Left ventricle myocardium inferior (tissue), 1 donor: ENCODE measurements around the gene GRM8. TPM values are rescaled to one million over a fixed set of nuclear protein-coding genes. Genes with fewer than 3 reads are reported as not detected.

ENCODE experiments used
- DNase-seq: peaks from one replicate; pipeline ENCODE4 v3.0.0-alpha.2; 2020
- H3K27ac ChIP-seq: fragments of 200-600 bp; replicated peaks from 2 replicates; pipeline ENCODE4 v1.8.0; 2021
- H3K27me3 ChIP-seq: fragments of 200-600 bp; 2 replicates; pipeline ENCODE4 v1.8.0; 2021; ENCODE audit warnings: low read depth
- H3K36me3 ChIP-seq: fragments of 200-600 bp; 2 replicates; pipeline ENCODE4 v1.8.0; 2021
- H3K4me1 ChIP-seq: fragments of 200-600 bp; 2 replicates; pipeline ENCODE4 v1.8.0; 2021
- H3K4me3 ChIP-seq: fragments of 200-600 bp; 2 replicates; pipeline ENCODE4 v1.8.0; 2021; ENCODE audit warnings: mild to moderate bottlenecking, moderate library complexity
- H3K9me3 ChIP-seq: fragments of 200-600 bp; replicated peaks from 2 replicates; pipeline ENCODE4 v1.8.0; 2021
- CTCF ChIP-seq: fragments of 200-600 bp; IDR thresholded peaks from 2 replicates; pipeline ENCODE4 v1.8.0; 2021; ENCODE audit warnings: antibody characterized with exemption, mild to moderate bottlenecking, borderline replicate concordance
- intact Hi-C: fragments of 100-400 bp; cut with micrococcal nuclease; formaldehyde crosslinking; loops from one replicate; pipeline ENCODE4 v1.11.0; 2022
- total RNA-seq: library from RNA; stranded (reverse); fragmentation: NEBNext Ultra II Directional; extraction: Animal tissue kit (Norgen Biotek cat#: 25700); gene quantifications from one replicate; pipeline ENCODE4 v1.2.1, GENCODE V29; 2021
- donor health status: DM: no; HTN: yes; CAD: no; lungs with severe emphysema.

The GRM8 gene
- total RNA-seq, 1 donor from 2014 or later: 0.69 TPM

- H3K27me3 ChIP-seq: no peaks in the 10 kb centered on the region
- H3K36me3 ChIP-seq: no peaks in the 10 kb centered on the region
- TF ChIP-seq CTCF: no peak
- H3K27ac ChIP-seq: no peak overlapping the region
- intact Hi-C loops: no loop called here
- H3K4me1 ChIP-seq: peaks cover 9% of the 10 kb centered on the region
- H3K4me3 ChIP-seq: no peak overlapping the region
- no peak for DNase-seq
- H3K9me3 ChIP-seq: no peaks in the 10 kb centered on the region
These were observed 62.9 kb downstream of the GRM8 start for GRCh38 chr7:127189886-127190285.

GRCh38 chr7:127189074-127189473 lies 63.7 kb downstream of the GRM8 start:
- Histone ChIP-seq H3K9me3 (no peaks in the 10 kb centered on the region), H3K27me3 (no peaks in the 10 kb centered on the region), H3K4me3 (no peak overlapping the region), H3K4me1 (peaks cover 9% of the 10 kb centered on the region), H3K36me3 (no peaks in the 10 kb centered on the region), H3K27ac (no peak overlapping the region)
- intact Hi-C loops: no loop called here
- no peak for TF ChIP-seq CTCF
- no peak for DNase-seq

GRCh38 chr7:127187740-127188139 lies 65.0 kb downstream of the GRM8 start:
- no peaks in the 10 kb centered on the region for H3K27me3 ChIP-seq
- H3K36me3 ChIP-seq: no peaks in the 10 kb centered on the region
- H3K27ac ChIP-seq: no peak overlapping the region
- TF ChIP-seq CTCF: no peak
- intact Hi-C loops: no loop called here
- H3K4me1 ChIP-seq: peaks cover 9% of the 10 kb centered on the region
- H3K4me3 ChIP-seq: no peak overlapping the region
- no peaks in the 10 kb centered on the region for H3K9me3 ChIP-seq
- no peak for DNase-seq

- H3K36me3 ChIP-seq: no peaks in the 10 kb centered on the region
- no peaks in the 10 kb centered on the region for H3K27me3 ChIP-seq
- intact Hi-C loops: no loop called here
- no peak for TF ChIP-seq CTCF
- peaks cover 9% of the 10 kb centered on the region for H3K4me1 ChIP-seq
- DNase-seq: no peak
- no peaks in the 10 kb centered on the region for H3K9me3 ChIP-seq
- no peak overlapping the region for H3K27ac ChIP-seq
- no peak overlapping the region for H3K4me3 ChIP-seq
These were observed 66.1 kb downstream of the GRM8 start for GRCh38 chr7:127186686-127187085.

DNA sequence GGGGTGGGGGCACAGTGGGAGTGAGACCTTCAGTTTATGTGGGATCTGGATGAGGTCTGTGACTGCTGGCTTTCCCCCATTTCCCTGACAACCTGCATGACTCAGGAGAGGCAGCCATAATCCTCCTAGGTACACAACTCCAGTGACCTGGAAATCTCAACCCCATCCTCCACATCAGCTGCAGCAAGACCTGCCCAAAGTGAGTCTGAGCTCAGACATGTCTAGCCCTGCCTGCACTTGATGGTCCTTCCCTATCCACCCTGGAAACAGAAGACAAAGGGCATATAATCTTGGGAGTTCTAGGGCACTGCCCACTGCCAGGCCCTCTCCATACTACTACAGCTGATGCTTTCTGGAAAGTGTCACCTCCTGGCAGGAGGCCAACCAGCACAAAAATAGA lies 75.6 kb downstream of the GRM8 start:
- intact Hi-C loops: no loop called here
- no peak for TF ChIP-seq CTCF
- Histone ChIP-seq H3K27me3 (no peaks in the 10 kb centered on the region), H3K4me3 (no peak overlapping the region), H3K27ac (no peak overlapping the region), H3K9me3 (peaks cover 40% of the 10 kb centered on the region), H3K36me3 (no peaks in the 10 kb centered on the region), H3K4me1 (no peaks in the 10 kb centered on the region)
- no peak for DNase-seq

DNA sequence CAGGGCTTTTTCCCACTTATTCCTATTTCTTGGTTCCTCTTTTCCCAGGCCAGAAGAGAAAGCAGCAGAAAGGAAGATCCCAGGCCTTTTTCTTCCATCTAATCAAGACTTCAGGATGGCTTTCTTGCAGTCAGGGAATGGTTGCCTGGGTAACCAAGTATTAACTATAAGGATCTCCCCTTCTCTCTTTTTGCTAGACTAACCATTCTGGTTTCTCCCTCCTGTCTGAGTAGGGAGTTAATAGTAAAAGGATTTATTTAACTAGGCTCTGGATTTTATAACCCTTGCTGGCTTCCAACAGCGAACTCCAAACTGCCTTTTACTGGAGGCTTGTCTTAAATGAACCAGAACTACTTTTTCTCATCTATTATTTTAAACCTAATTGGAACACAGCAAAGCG lies 90.4 kb downstream of the GRM8 start:
- intact Hi-C loops: no loop called here
- DNase-seq: no peak
- H3K4me1 ChIP-seq: no peaks in the 10 kb centered on the region
- TF ChIP-seq CTCF: no peak
- no peaks in the 10 kb centered on the region for H3K9me3 ChIP-seq
- H3K27me3 ChIP-seq: peaks cover 8% of the 10 kb centered on the region
- H3K36me3 ChIP-seq: no peaks in the 10 kb centered on the region
- no peak overlapping the region for H3K27ac ChIP-seq
- H3K4me3 ChIP-seq: no peak overlapping the region
